Coronary artery (tissue), 2 donors: ENCODE results near the gene FER.

Source experiments
- DNase-seq: peaks from one replicate; pipeline ENCODE4 v3.0.0-alpha.2; 2017; ENCODE audit warnings: low spot score
- H3K27ac ChIP-seq, 2 donors: fragments of 200-600 bp; sonication (generic); one replicate each; pipeline ENCODE4 v1.5.1; 2016 to 2019
- H3K4me3 ChIP-seq: fragments of 200-600 bp; sonication (generic); 2 replicates; pipeline ENCODE4 v1.5.1; 2016; ENCODE audit warnings: mild to moderate bottlenecking, moderate library complexity
- CTCF ChIP-seq: fragments of 200-600 bp; sonication (generic); IDR thresholded peaks from one replicate; pipeline ENCODE4 v1.5.1; 2019; ENCODE audit warnings: antibody characterized with exemption

FER gene

GRCh38 chr5:108730617-108731340 is 16.9 kb upstream of the FER start:
- no peak for TF ChIP-seq CTCF
- Histone ChIP-seq H3K27ac (no peak overlapping the region), H3K4me3 (no peak overlapping the region)
- no peak for DNase-seq

DNA sequence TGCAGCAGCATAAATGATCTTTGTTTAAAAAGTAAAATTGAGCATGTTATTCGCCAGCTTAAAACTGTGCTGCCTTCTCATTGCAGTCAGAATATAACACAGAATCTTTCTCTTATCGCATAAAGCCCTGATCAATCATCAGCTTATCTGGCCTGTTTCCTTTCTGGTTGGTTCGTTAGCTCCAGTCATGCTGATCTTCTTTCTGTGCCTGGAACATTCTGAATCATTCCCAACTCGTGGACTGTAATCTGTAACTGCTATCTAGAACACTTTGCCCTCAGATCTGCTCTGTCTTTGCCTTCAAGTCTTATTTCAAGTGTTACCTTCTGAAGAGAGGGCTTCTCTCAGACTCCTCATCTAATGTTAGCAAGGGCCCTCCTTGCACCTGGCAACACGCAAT is 11.9 kb upstream of the FER start:
- no peak for DNase-seq
- no peak overlapping the region for H3K4me3 ChIP-seq
- no peak for TF ChIP-seq CTCF
- H3K27ac ChIP-seq, result no peak overlapping the region

DNA sequence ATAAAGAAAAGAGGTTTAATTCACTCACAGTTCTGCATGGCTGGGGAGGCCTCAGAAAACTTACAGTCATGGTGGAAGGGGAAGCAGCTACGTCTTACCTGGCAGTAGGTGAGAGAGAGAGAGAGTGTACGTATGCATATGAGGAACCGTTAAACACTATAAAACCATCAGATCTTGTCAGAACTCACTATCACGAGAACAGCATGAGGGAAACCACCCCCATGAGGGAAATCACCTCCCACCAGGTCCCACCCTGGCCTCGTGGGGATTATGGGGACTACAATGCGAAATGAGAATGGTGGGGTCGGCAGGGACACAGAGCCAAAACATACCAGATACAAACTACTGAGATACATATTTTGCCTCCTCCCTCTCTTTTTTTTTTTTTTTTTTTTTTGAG is 10.8 kb upstream of the FER start:
- DNase-seq, result no peak
- H3K27ac ChIP-seq, result no peak overlapping the region
- no peak for TF ChIP-seq CTCF
- no peak overlapping the region for H3K4me3 ChIP-seq

DNA sequence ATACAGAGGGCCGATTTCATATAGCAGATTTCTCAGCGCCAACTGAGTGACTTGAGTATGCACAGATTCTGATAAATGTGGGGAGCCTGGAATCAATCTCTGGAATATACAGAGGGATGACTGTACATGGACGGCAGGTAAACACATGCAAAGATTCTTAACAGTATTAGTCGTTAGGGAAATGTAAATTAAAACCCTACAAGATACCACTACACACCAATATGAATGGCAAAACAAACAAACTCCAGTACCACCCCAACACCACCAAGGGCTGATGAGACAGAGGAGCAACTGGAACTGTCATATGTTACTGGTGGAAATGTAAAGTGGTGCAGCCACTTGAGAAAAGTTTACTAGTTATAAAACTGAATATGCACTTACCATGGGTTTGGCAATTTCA is 8.3 kb upstream of the FER start:
- DNase-seq, result no peak
- H3K4me3 ChIP-seq, result no peak overlapping the region
- no peak overlapping the region for H3K27ac ChIP-seq
- TF ChIP-seq CTCF, result no peak

GRCh38 chr5:108739906-108740305 is 7.8 kb upstream of the FER start:
- Histone ChIP-seq H3K27ac (no peak overlapping the region), H3K4me3 (no peak overlapping the region)
- DNase-seq, result no peak
- no peak for TF ChIP-seq CTCF

DNA sequence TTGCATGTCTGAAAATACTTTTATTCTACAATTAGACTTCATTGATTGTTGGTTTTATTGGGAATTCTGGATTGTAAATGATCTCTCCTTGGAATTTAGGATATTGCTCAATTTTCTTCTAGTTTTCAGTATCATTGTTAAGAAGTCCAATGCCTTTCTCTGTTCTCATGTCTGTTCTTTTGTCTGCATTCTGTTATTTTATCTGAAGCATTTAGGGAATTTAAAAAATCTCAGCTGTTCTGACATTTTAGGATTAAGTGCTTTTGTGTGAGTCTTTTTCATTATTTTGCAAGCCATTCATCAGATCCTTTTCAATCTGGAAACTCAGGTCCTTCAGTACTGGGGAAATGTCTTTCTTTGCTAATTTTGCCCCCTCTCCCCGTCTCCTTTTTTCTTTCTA is 4.4 kb upstream of the FER start:
- DNase-seq, result no peak
- Histone ChIP-seq H3K4me3 (no peak overlapping the region), H3K27ac (no peak overlapping the region)
- no peak for TF ChIP-seq CTCF

- H3K4me3 ChIP-seq, result no peak overlapping the region
- no peak overlapping the region for H3K27ac ChIP-seq
- TF ChIP-seq CTCF, result no peak
- no peak for DNase-seq
These were observed 3.9 kb upstream of the FER start for GRCh38 chr5:108743846-108744245.
